Hair follicular keratinocyte (primary cell): ENCODE data around the gene PSMC1. TPM values are rescaled to one million over a fixed set of nuclear protein-coding genes. Genes with fewer than 3 reads are reported as not detected.

Source experiments
- total RNA-seq: library from RNA; depleted of rRNA; stranded (reverse); fragments of >200 nt; gene quantifications from 2 replicates; pipeline ENCODE4 v1.2.3, GENCODE V29; 2015

Gene PSMC1
- 146 and 219 TPM in 2 replicates for total RNA-seq

DNA sequence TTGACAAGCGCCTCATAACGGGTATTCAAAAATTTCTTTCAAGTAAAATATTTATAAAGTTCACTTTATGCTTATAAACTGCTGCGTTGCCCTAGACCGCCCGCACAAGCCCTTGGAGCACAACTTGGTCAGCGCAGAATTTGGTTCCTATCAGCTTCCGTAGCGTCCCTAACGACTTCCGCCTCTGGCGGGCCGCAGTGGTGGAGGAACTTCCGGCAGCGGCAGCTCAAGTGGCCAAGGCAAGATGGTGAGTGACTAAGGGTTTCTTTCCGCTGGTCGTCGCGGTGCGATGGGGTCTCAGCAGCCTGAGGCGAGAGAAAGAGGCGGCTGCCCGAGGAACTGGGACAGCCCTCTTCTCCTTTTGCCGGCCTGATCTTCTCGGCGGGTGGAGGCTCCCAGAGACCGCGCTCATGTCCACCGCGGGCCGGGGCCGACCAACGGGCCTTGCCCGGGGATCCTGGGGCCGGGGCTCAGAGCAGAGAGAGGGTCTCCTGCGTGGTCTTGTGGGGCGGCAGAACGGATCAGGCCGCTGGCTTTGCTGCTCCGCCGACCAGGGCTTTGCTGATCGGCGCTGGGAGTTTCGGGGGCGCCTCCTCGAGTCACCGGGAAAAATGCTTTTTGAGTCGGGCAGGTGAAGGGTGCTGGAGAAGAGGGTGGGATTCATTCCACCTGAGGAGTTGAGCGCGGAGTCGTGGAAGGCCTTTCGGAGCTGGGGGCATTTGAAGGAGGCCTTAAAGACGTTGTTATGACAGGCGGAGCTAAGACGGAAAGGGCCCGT, at the start of gene PSMC1:
Gene PSMC1, plus strand, starts transcription at position 200 of the 778 bp plus-strand sequence. Its CDS starts 45 bp downstream, at position 245.

Other genes starting within 250 kb of the PSMC1 start
- gene KCNK13, start 194.6 kb upstream of the PSMC1 start, total RNA-seq: not detected in 2 replicates
- gene NRDE2, start 75.4 kb downstream of the PSMC1 start, total RNA-seq: 4.5 and 5.6 TPM in 2 replicates
- 508 and 649 TPM in 2 replicates for gene CALM1, start 140.5 kb downstream of the PSMC1 start, total RNA-seq